HG03378 (cell line): Measurements from ENCODE around the gene BRD8.
A peak's percentile ranks its signal among the peaks of the same experiment; 100 is the strongest.
"Not testable (repeated sequence)": the region's sequence is repeated elsewhere in the genome, so short reads cannot be mapped to it uniquely, and the experiment has no call there.

Experiments
- ATAC-seq: cut with Tn5 transposase; IDR thresholded peaks from one replicate; pipeline ENCODE4 v1.9.1; 2021; ENCODE audit warnings: mild to moderate bottlenecking, moderate library complexity; ENCODE audit not compliant: unreplicated experiment

The BRD8 gene

GRCh38 chr5:138178516-138179276 is at the start of gene BRD8, which contains the start of gene KIF20A:
Gene BRD8, minus strand, starts transcription at chr5:138178630. Its CDS starts 16 bp downstream, at chr5:138178614.
Gene KIF20A, plus strand, starts transcription at chr5:138179112. Its CDS starts 569 bp downstream, at chr5:138179681.
- peak; percentile 76 for ATAC-seq

GRCh38 chr5:138226910-138227309 is 48.5 kb upstream of the BRD8 start:
- ATAC-seq: no peak

GRCh38 chr5:138224712-138225111 is 46.3 kb upstream of the BRD8 start:
- ATAC-seq: no peak

- no peak for ATAC-seq
Measured at GRCh38 chr5:138223532-138223931, 45.1 kb upstream of the BRD8 start.

GRCh38 chr5:138216799-138217198 is 38.4 kb upstream of the BRD8 start:
- no peak for ATAC-seq

GRCh38 chr5:138213161-138214029 is 35.0 kb upstream of the BRD8 start, which contains the start of gene CDC23:
Gene CDC23, minus strand, starts transcription at chr5:138213323. Its CDS starts 11 bp downstream, at chr5:138213312.
- peak; percentile 95 for ATAC-seq

- ATAC-seq: peak; percentile 3
Measured at GRCh38 chr5:138212828-138213160, 34.4 kb upstream of the BRD8 start.

GRCh38 chr5:138210985-138211384 is 32.6 kb upstream of the BRD8 start:
- no peak for ATAC-seq

GRCh38 chr5:138193859-138194258 is 15.4 kb upstream of the BRD8 start:
- not testable (repeated sequence) for ATAC-seq

GRCh38 chr5:138192826-138193225 is 14.4 kb upstream of the BRD8 start:
- no peak for ATAC-seq

- ATAC-seq: no peak
Measured at GRCh38 chr5:138188626-138189025, 10.2 kb upstream of the BRD8 start.

GRCh38 chr5:138186002-138186447 is 7.6 kb upstream of the BRD8 start:
- ATAC-seq: no peak

GRCh38 chr5:138182808-138183207 is 4.4 kb upstream of the BRD8 start:
- ATAC-seq: no peak

GRCh38 chr5:138180841-138181240 is 2.4 kb upstream of the BRD8 start:
- no peak for ATAC-seq

- no peak for ATAC-seq
Measured at GRCh38 chr5:138180183-138180782, 1.9 kb upstream of the BRD8 start.

- peak; percentile 8 for ATAC-seq
Measured at GRCh38 chr5:138179277-138179857, 937 bp upstream of the BRD8 start.

- no peak for ATAC-seq
Measured at GRCh38 chr5:138177941-138178515, 402 bp downstream of the BRD8 start.

- no peak for ATAC-seq
Measured at GRCh38 chr5:138170299-138170698, 8.1 kb downstream of the BRD8 start.

GRCh38 chr5:138169124-138169523 is 9.3 kb downstream of the BRD8 start:
- ATAC-seq: no peak

GRCh38 chr5:138163721-138164120 is 14.7 kb downstream of the BRD8 start:
- no peak for ATAC-seq

- no peak for ATAC-seq
Measured at GRCh38 chr5:138160706-138161105, 17.7 kb downstream of the BRD8 start.
